ENCODE data around the gene NLRP8.
"Not testable (repeated sequence)": the region's sequence is repeated elsewhere in the genome, so short reads cannot be mapped to it uniquely, and the experiment has no call there.

NLRP8 gene

DNA sequence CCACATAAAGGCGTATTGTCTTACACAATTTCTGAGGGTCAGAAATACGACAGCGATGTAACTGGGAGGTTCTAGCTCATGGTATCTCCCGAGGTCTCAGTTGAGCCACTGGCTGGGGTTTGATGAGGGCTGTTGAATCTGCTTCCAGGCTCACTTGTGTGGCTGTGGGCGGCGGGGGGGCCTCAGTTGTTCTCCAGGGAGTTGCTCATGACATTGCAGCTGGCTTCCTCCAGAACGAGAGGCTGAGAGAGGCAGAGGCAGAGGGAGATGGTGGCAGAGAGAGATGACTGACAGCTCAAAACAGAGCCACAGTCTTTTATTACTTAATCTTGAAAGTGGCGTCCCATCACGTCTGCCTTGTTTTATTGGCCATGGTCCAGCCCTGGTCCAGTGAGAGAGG lies 32.8 kb downstream of the NLRP8 start:
- DNase-seq: no peak

DNA sequence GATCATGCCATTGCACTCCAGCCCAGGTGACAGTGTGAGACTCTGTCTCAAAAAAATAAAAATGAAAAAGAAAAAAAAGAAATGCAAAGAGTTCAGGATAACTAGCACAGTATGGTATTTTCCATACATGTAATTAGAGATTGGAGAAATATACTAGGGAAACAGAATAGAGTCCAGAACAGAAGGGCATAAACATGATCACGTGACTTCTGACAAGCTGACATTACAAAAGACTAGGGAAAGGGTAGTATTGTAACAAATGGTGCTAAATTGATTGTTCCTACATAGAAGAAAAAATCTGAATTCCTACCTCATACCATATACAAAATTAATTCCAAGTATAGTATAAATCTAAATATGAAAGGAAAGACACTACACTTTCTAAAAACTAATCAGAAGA lies 37.6 kb downstream of the NLRP8 start:
- no peak for DNase-seq

DNA sequence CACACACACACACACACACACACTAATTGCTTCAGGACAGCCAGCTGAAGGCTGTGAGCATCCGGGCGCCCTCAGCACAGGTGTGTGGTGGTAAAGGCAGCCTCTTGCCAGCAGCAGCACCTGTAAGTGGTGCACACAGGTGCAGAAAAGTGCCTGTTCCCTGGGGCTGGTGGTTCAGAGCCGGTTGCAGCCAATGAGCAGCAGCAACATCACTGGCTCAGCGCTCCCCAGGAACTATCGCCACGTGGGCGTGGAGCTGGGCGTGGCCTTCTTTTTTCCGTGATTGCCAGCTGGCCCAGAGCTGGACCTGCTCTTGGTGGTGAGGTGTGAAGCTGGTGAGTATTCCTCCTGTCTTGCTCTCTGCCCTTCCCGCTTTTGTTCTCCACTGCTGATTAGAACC lies 38.9 kb downstream of the NLRP8 start, which contains the start of gene NLRP5:
Gene NLRP5 (plus strand): TSS at position 289 of the 400 bp plus-strand sequence.
- no peak for DNase-seq

DNA sequence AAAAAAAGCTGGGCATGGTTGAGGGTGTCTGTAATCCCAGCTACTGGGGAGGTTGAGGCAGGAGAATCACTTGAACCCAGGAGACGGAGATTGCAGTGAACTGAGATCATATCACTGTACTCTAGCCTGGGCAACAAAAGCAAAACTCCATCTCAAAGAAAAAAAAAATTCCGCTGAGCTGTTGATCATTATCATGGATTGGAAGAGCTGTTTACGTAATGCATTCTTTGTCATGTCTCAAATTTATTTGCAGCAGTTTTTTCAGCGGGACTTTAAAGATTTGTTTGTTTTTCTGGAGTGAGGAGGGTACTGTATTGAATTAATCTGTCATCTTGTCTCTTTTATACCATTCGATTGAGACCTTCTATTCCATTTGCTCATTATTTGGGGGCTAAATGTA lies 43.2 kb downstream of the NLRP8 start:
- no peak for DNase-seq

DNA sequence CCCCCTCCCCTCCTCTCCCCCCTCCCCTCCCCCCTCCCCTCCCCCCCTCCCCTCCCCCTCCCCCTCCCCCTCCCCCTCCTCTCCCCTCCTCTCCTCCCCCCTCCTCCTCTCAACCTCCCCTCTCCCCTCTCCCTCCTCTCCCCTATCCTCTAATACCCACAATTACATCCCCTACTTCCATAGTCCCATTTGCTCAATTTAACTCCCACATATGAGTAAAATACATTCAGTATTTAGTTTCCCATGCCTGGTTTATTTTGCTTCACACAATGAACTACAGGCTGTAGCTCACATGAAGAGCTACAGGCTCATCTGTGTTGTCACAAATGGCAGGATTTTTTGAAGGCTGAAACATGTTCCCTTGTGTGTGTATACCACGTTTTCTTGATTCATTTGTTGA lies 45.9 kb downstream of the NLRP8 start:
- DNase-seq: no peak

DNA sequence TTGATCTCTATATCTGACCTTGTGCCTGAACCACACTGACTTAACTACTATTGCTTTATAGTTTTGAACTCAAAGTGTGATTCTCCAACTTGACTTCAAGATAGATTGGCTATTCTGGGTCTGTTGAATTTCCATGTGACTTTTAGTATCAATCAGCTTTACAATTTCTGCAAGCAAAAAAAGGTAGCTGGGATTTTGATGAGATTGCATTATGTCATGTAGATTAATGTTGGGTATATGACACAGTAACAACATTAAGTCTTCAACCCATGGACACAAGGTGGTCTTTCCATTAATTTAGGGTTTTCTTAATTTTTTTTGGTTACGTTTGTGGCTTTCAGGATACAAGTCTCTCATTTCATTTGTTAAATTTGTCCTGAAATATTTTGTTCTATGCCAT lies 67.1 kb downstream of the NLRP8 start:
- no peak for DNase-seq

DNA sequence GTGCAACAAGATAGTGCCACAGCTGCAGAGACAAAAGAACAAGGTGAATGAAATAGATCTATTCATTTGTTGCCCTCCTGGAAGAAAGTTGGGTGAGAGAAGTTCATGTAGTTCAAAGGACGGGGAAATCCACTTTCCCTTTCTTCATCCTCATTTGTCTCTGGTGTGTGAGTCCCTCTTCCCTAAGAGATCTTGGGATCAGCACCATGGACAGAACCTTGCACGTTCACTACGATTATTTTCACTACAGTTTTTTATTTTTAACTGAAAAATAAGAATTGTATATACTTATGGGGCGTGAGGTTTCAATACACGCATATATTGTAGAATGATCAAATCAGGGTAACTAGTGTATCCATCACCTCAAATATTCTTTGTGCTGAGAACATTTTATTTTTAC lies 68.1 kb downstream of the NLRP8 start:
- no peak for DNase-seq

DNA sequence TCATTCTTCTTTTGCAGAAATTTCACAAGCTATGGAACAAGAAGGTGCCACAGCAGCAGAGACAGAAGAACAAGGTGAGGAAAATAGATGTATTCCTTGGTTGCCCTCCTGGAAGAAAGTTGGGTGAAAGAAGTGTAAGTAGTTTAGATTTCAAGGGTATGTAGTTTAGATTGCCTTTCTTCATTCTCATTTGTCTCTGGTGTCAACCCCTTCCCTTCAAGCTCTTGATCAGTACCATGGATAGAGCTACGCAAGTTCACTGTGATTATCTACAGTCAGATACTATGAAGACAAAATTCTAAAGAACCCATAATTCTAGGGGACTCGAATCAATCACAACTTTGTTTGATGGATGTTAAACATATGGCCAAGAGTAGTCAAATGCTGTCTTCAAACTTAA lies 71.7 kb downstream of the NLRP8 start:
- not testable (repeated sequence) for DNase-seq

DNA sequence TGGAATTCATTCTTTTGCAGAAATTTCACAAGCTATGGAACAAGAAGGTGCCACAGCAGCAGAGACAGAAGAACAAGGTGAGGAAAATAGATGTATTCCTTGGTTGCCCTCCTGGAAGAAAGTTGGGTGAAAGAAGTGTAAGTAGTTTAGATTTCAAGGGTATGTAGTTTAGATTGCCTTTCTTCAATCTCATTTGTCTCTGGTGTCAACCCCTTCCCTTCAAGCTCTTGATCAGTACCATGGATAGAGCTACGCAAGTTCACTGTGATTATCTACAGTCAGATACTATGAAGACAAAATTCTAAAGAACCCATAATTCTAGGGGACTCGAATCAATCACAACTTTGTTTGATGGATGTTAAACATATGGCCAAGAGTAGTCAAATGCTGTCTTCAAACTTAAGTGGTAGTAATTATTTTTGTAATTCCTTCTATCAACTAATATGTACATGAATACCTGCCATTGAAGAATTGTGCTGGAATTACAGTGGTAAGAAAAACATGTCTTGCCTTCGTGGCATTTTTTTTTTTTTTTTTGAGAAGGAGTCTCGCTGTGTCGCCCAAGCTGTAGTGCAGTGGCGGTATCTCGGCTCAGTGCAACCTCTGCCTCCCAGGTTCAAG lies 72.8 kb downstream of the NLRP8 start:
- DNase-seq: not testable (repeated sequence)

DNA sequence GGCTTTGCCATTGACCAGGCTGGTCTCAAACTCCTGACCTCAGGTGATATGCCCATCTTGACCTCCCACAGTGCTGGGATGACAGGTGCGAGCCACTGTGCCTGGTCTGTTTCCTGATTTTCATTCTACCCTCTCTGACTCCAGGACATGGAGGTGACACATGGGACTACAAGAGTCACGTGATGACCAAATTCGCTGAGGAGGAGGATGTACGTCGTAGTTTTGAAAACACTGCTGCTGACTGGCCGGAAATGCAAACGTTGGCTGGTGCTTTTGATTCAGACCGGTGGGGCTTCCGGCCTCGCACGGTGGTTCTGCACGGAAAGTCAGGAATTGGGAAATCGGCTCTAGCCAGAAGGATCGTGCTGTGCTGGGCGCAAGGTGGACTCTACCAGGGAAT lies 79.1 kb downstream of the NLRP8 start:
- no peak for DNase-seq

Measured in activated T-cell treated with anti-CD3 and anti-CD28 coated beads, Interleukin-2, amount 50 U/mL, for 48 hours (primary cell).